GM21367 (cell line): Measurements from ENCODE around the gene EOGT.

ENCODE experiments used
- ATAC-seq: cut with Tn5 transposase; IDR thresholded peaks from one replicate; pipeline ENCODE4 v1.9.1; 2021; ENCODE audit not compliant: unreplicated experiment

Gene EOGT

GRCh38 chr3:69013253-69014021, at the start of gene EOGT:
EOGT (minus strand) TSS chr3:69013684; CDS start chr3:69009846, 3,838 bp downstream.
- ATAC-seq = peak; percentile 84

- ATAC-seq = no peak
These were observed 46.2 kb upstream of the EOGT start for GRCh38 chr3:69059688-69060087.

- ATAC-seq = no peak
These were observed 45.4 kb upstream of the EOGT start for GRCh38 chr3:69058947-69059224.

- peak; percentile 98 for ATAC-seq
These were observed 44.9 kb upstream of the EOGT start for GRCh38 chr3:69058180-69058946.

- ATAC-seq = no peak
These were observed 39.0 kb upstream of the EOGT start for GRCh38 chr3:69052472-69052898.

- peak; percentile 97 for ATAC-seq
These were observed 38.4 kb upstream of the EOGT start, which contains the start of gene TMF1 for GRCh38 chr3:69051756-69052471. TMF1 (minus strand) TSS chr3:69052333; CDS start chr3:69052086, 247 bp downstream.

- ATAC-seq = no peak
These were observed 35.5 kb upstream of the EOGT start for GRCh38 chr3:69048990-69049389.

- no peak for ATAC-seq
These were observed 31.1 kb upstream of the EOGT start for GRCh38 chr3:69044608-69045007.

GRCh38 chr3:69033470-69033869, 20.0 kb upstream of the EOGT start:
- no peak for ATAC-seq

- ATAC-seq = no peak
These were observed 19.3 kb upstream of the EOGT start for GRCh38 chr3:69032737-69033136.

GRCh38 chr3:69032142-69032541, 18.7 kb upstream of the EOGT start:
- ATAC-seq = no peak

GRCh38 chr3:69031635-69032034, 18.2 kb upstream of the EOGT start:
- no peak for ATAC-seq

GRCh38 chr3:69020857-69021256, 7.4 kb upstream of the EOGT start:
- no peak for ATAC-seq

GRCh38 chr3:69020424-69020823, 6.9 kb upstream of the EOGT start:
- ATAC-seq = no peak

- no peak for ATAC-seq
These were observed 3.4 kb upstream of the EOGT start for GRCh38 chr3:69016901-69017300.

- no peak for ATAC-seq
These were observed 2.6 kb upstream of the EOGT start for GRCh38 chr3:69016102-69016501.

- no peak for ATAC-seq
These were observed 617 bp upstream of the EOGT start for GRCh38 chr3:69014022-69014580.

- ATAC-seq = peak; percentile 38
These were observed 658 bp downstream of the EOGT start for GRCh38 chr3:69012800-69013252.

GRCh38 chr3:69012100-69012799, 1.2 kb downstream of the EOGT start:
- ATAC-seq = no peak

- no peak for ATAC-seq
These were observed 2.3 kb downstream of the EOGT start for GRCh38 chr3:69011096-69011730.
